OCI-LY3 (cell line): ENCODE results near the gene IFT52.
"Not testable (repeated sequence)": the region's sequence is repeated elsewhere in the genome, so short reads cannot be mapped to it uniquely, and the experiment has no call there.

Source experiments
- H2AFZ ChIP-seq: fragments of 200-600, 300-600 bp; shearing (Covaris generic); 2 replicates; pipeline ENCODE4 v1.6.0; 2014; ENCODE audit warnings: antibody characterized with exemption, low read depth, low read length
- H3K27ac ChIP-seq: fragments of 200-600, 300-600 bp; sonication (generic); 2 replicates; pipeline ENCODE4 v1.5.1; 2014; ENCODE audit warnings: mild to moderate bottlenecking, low read length, moderate library complexity, mixed read lengths
- H3K27me3 ChIP-seq: fragments of 200-600, 300-600 bp; sonication (generic); 2 replicates; pipeline ENCODE4 v1.6.1; 2014; ENCODE audit warnings: low read depth, low read length, mixed read lengths
- H3K36me3 ChIP-seq: fragments of 200-600, 300-600 bp; sonication (generic); replicated peaks from 2 replicates; pipeline ENCODE3; 2014; ENCODE audit warnings: low read depth, low read length, mixed read lengths
- H3K4me1 ChIP-seq: fragments of 300-600, 200-600 bp; sonication (generic); 2 replicates; pipeline ENCODE4 v1.6.1; 2014; ENCODE audit warnings: low read length, mixed read lengths
- H3K4me2 ChIP-seq: fragments of 200-600, 300-600 bp; sonication (generic); 2 replicates; pipeline ENCODE4 v1.6.1; 2014; ENCODE audit warnings: low read length, mixed read lengths
- H3K4me3 ChIP-seq: fragments of 300-600, 200-600 bp; sonication (generic); 2 replicates; pipeline ENCODE4 v1.5.1; 2014; ENCODE audit warnings: antibody characterized with exemption, mild to moderate bottlenecking, low read length, moderate library complexity
- H3K79me2 ChIP-seq: fragments of 300-600, 200-600 bp; shearing (Covaris generic); 2 replicates; pipeline ENCODE4 v1.6.1; 2014; ENCODE audit warnings: mild to moderate bottlenecking, low read length, mixed read lengths
- H3K9ac ChIP-seq: fragments of 300-600, 200-600 bp; shearing (Covaris generic); 2 replicates; pipeline ENCODE4 v1.6.0; 2014; ENCODE audit warnings: mild to moderate bottlenecking, low read length, moderate library complexity
- H3K9me3 ChIP-seq: fragments of 200-600, 300-600 bp; shearing (Covaris generic); 2 replicates; pipeline ENCODE4 v1.6.1; 2014; ENCODE audit warnings: low read length, mixed read lengths; ENCODE audit not compliant: insufficient read depth
- H4K20me1 ChIP-seq: fragments of 200-600, 300-600 bp; sonication (generic); 2 replicates; pipeline ENCODE4 v1.6.1; 2016; ENCODE audit warnings: low read length, mixed read lengths; ENCODE audit not compliant: insufficient read depth
- EZH2phosphoT487 ChIP-seq: fragments of 200-600 bp; shearing (Covaris generic); IDR thresholded peaks from 2 replicates; pipeline ENCODE4 v1.6.1; 2018; ENCODE audit warnings: antibody characterized with exemption, mixed run types, low read depth
- TF ChIP-seq, protein P1 (sequence below): fragments of 200-600, 300-600 bp; sonication (generic); IDR thresholded peaks from 2 replicates; pipeline ENCODE4 v1.5.1; 2014; ENCODE audit warnings: antibody characterized with exemption, low read length, low read depth

Gene IFT52

DNA sequence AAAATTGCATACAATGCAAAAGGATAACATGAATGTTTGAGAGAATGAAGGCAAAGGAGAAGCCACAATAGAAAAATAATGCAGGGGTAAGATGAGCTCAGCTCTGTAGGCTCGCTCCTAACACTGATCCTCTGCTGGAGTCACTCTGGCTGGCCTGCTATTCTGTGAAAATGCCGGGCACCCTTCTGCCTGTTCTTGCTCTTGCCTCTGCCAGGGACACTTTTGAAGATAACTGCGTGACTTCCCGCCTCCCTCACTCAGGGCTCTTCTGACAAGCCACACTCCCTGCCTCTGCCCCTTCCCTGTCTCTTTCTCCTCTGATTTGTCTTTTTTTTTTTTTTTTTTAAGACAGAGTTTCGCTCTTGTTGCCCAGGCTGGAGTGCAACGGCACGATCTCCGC is 40.9 kb downstream of the IFT52 start:
- Histone ChIP-seq H3K4me1 (no peaks in the 10 kb centered on the region), H3K9ac (no peak overlapping the region), H3K4me3 (no peak overlapping the region), H3K9me3 (no peaks in the 10 kb centered on the region), H3K79me2 (no peaks in the 10 kb centered on the region), H3K27ac (no peak overlapping the region), H3K27me3 (no peaks in the 10 kb centered on the region), H2AFZ (no peak overlapping the region), H3K4me2 (no peak overlapping the region), H3K36me3 (peaks cover 6% of the 10 kb centered on the region), H4K20me1 (no peaks in the 10 kb centered on the region)
- TF ChIP-seq EZH2phosphoT487 = no peak
- TF ChIP-seq, protein P1, sequence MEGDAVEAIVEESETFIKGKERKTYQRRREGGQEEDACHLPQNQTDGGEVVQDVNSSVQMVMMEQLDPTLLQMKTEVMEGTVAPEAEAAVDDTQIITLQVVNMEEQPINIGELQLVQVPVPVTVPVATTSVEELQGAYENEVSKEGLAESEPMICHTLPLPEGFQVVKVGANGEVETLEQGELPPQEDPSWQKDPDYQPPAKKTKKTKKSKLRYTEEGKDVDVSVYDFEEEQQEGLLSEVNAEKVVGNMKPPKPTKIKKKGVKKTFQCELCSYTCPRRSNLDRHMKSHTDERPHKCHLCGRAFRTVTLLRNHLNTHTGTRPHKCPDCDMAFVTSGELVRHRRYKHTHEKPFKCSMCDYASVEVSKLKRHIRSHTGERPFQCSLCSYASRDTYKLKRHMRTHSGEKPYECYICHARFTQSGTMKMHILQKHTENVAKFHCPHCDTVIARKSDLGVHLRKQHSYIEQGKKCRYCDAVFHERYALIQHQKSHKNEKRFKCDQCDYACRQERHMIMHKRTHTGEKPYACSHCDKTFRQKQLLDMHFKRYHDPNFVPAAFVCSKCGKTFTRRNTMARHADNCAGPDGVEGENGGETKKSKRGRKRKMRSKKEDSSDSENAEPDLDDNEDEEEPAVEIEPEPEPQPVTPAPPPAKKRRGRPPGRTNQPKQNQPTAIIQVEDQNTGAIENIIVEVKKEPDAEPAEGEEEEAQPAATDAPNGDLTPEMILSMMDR = no peak

DNA sequence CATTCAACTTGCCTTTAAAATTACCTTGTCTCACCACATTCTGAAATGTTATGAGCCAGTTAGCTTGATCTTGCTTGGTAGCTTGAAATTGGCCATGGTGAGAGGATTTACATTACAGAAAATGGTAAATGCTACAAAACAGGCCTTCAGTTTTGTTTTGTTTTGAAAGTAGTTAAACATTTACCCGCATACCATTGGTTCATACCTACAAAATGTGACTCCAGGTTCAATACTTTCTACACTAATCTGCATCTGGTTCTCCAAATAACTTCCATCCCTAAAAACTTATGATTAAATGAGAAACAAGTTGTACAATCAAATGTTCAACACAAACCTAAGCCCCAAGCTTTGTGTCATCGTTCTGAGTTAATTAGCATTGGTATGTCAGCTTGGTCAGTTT is 45.7 kb downstream of the IFT52 start:
- no peaks in the 10 kb centered on the region for H3K79me2 ChIP-seq
- no peak for TF ChIP-seq EZH2phosphoT487
- TF ChIP-seq, protein P1 = no peak
- H3K27me3 ChIP-seq = no peaks in the 10 kb centered on the region
- H3K9me3 ChIP-seq = no peaks in the 10 kb centered on the region
- H2AFZ ChIP-seq = no peak overlapping the region
- no peak overlapping the region for H3K27ac ChIP-seq
- no peaks in the 10 kb centered on the region for H3K4me1 ChIP-seq
- H3K4me2 ChIP-seq = no peak overlapping the region
- H3K36me3 ChIP-seq = peaks cover 9% of the 10 kb centered on the region
- no peak overlapping the region for H3K9ac ChIP-seq
- no peaks in the 10 kb centered on the region for H4K20me1 ChIP-seq
- H3K4me3 ChIP-seq = no peak overlapping the region

DNA sequence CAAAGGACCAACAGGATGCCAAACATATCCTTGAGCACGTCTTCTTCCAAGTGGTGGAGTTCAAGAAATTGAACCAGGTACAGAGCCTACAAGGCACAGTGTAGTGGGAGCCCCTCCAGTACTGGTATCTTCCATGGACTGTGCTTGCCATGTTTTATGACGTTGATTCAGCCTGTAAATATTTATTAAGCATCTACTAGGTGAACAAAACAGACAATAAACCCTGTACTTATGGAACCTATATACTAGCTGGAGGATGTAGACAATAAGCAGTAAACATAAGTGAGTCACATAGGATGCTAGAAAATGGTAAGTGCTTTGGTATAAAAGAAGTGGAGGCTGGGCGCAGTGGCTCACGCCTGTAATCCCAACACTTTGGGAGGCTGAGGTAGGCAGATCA is 51.8 kb downstream of the IFT52 start:
- TF ChIP-seq EZH2phosphoT487 = no peak
- TF ChIP-seq, protein P1 = no peak
- Histone ChIP-seq H3K36me3 (peaks cover 7% of the 10 kb centered on the region), H3K4me1 (no peaks in the 10 kb centered on the region), H3K4me3 (no peak overlapping the region), H3K79me2 (no peaks in the 10 kb centered on the region), H3K9me3 (no peaks in the 10 kb centered on the region), H3K9ac (no peak overlapping the region), H2AFZ (no peak overlapping the region), H3K27ac (no peak overlapping the region), H4K20me1 (no peaks in the 10 kb centered on the region), H3K4me2 (no peak overlapping the region), H3K27me3 (no peaks in the 10 kb centered on the region)

DNA sequence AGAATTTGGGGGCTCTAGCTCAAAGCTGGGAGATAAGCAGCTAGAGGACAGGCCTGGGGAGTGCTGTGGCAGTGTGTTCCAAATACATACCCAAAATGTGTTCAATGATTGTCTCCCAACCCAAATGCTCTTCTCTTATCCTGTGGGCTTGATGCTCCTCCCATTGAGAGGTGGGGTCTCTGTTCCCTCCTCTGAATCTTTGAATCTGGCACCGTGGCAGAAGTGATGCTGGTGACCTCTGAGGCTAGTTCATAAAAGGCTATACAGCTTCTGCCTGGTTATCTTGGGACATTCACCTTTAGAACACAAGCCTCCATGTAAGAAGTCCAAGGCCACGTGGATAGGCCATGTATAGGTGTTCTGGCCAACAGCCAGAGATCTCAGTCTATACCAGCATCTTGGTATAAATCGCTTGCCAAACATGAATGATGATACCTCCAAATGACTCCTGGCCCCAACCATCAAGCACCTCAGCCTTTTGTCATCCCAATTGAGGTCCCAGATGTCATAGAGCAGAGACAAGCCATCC is 60.3 kb downstream of the IFT52 start:
- Histone ChIP-seq H3K4me1 (peaks cover 6% of the 10 kb centered on the region; the same call in 1 of the 2 replicates), H3K36me3 (no peaks in the 10 kb centered on the region), H3K9ac (no peak overlapping the region), H3K4me3 (no peak overlapping the region), H3K9me3 (no peaks in the 10 kb centered on the region), H2AFZ (no peak overlapping the region), H3K79me2 (no peaks in the 10 kb centered on the region), H4K20me1 (no peaks in the 10 kb centered on the region), H3K27me3 (no peaks in the 10 kb centered on the region), H3K4me2 (no peak overlapping the region), H3K27ac (no peak overlapping the region)
- TF ChIP-seq, protein P1 = no peak
- no peak for TF ChIP-seq EZH2phosphoT487

DNA sequence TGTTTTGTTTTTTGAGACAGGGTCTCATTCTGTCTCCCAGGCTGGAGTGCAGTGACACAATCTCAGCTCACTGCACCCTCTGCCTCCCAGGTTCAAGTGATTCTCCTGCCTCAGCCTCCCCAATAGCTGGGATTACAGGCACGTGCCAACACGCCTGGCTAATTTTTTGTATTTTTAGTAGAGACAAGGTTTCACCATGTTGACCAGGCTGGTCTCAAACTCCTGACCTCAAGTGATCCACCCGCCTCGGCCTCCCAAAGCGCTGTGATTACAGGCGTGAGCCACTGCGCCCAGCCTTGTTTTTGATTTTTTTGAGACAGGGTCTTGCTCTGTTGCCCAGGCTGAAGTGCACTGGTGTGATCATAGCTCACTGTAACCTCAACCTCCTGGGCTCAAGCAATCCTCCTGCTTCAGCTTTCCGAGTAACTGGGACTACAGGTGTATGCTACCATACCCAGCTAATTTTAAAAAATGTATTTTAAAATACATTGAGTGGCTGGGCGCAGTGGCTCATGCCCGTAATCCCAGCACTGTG is 61.0 kb downstream of the IFT52 start:
- not testable (repeated sequence) for H2AFZ ChIP-seq, H3K4me1 ChIP-seq, H3K9me3 ChIP-seq, H3K27me3 ChIP-seq, H3K36me3 ChIP-seq, H3K27ac ChIP-seq, H3K4me2 ChIP-seq, H3K79me2 ChIP-seq, H4K20me1 ChIP-seq, H3K9ac ChIP-seq, H3K4me3 ChIP-seq
